ENCODE data around the gene FBXL16.

DNA sequence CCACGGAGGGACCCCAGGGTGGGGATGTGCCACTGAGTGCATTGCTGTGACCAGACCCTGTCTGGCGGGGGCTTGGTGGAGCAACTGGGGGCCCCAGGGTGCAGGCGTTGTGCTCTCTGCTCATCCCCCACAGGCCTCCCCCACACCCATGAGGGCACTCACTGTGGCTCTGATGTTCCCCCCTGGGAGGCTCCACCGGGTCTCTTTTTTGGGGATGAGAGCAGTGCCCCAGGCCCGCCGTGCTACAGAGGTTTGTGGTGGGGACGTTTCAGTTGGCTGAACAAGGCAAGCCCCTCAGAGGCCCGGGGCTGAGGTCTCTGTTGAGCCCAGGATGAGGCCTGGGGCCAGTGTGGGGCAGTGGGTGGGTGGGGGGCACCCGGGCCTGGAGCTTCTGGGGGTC, 18.1 kb upstream of the FBXL16 start:
- TF ChIP-seq POLR2A (IDR thresholded peaks at IDR 0.05) = no peak
- TF ChIP-seq, protein P1, sequence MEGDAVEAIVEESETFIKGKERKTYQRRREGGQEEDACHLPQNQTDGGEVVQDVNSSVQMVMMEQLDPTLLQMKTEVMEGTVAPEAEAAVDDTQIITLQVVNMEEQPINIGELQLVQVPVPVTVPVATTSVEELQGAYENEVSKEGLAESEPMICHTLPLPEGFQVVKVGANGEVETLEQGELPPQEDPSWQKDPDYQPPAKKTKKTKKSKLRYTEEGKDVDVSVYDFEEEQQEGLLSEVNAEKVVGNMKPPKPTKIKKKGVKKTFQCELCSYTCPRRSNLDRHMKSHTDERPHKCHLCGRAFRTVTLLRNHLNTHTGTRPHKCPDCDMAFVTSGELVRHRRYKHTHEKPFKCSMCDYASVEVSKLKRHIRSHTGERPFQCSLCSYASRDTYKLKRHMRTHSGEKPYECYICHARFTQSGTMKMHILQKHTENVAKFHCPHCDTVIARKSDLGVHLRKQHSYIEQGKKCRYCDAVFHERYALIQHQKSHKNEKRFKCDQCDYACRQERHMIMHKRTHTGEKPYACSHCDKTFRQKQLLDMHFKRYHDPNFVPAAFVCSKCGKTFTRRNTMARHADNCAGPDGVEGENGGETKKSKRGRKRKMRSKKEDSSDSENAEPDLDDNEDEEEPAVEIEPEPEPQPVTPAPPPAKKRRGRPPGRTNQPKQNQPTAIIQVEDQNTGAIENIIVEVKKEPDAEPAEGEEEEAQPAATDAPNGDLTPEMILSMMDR (IDR thresholded peaks at IDR 0.05) = no peak

All from right lobe of liver (tissue), 4 donors.